ENCODE data around the gene RAET1E. TPM values are rescaled to one million over a fixed set of nuclear protein-coding genes. Genes with fewer than 3 reads are reported as not detected.
"Not testable (repeated sequence)": the region's sequence is repeated elsewhere in the genome, so short reads cannot be mapped to it uniquely, and the experiment has no call there.

The RAET1E gene
- total RNA-seq, 1 donor from 2014 or later = not detected

GRCh38 chr6:149852881-149853280, 45.0 kb downstream of the RAET1E start:
- Mint-ChIP-seq H3K9me3 (ENCODE audit: low read depth) (no peaks in the 10 kb centered on the region), H3K36me3 (ENCODE audit: insufficient read depth) (peaks cover 17% of the 10 kb centered on the region), H3K4me3 (ENCODE audit: low read depth) (no peak overlapping the region), H3K27me3 (no peaks in the 10 kb centered on the region), H3K27ac (peak overlapping the region; percentile 15), H3K4me1 (ENCODE audit: low read depth) (peaks cover 30% of the 10 kb centered on the region)
- TF ChIP-seq, protein P1, sequence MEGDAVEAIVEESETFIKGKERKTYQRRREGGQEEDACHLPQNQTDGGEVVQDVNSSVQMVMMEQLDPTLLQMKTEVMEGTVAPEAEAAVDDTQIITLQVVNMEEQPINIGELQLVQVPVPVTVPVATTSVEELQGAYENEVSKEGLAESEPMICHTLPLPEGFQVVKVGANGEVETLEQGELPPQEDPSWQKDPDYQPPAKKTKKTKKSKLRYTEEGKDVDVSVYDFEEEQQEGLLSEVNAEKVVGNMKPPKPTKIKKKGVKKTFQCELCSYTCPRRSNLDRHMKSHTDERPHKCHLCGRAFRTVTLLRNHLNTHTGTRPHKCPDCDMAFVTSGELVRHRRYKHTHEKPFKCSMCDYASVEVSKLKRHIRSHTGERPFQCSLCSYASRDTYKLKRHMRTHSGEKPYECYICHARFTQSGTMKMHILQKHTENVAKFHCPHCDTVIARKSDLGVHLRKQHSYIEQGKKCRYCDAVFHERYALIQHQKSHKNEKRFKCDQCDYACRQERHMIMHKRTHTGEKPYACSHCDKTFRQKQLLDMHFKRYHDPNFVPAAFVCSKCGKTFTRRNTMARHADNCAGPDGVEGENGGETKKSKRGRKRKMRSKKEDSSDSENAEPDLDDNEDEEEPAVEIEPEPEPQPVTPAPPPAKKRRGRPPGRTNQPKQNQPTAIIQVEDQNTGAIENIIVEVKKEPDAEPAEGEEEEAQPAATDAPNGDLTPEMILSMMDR (IDR thresholded peaks at IDR 0.05; ENCODE audit: unreplicated experiment) = no peak
- no peak for DNase-seq (ENCODE audit: low spot score, unreplicated experiment)

DNA sequence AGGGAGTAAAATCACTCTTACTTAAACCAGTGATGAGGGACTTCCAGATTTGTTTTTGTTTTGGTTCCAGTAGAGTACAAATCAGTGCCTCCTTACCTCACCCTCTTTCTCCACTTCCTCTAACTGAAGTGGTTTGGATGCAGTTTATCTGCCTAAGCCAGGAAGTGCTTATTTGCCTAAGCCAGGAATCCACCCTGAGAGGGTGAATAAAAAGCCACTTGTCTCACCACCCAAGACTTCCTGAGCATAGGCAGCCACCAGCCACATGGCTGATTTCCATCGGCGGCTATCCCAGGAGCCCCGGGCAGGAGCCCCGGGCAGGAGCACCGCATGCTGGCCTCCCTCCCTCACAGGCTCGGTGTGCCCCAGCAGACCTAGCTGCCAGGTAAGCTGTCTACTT, 45.7 kb downstream of the RAET1E start:
- H3K4me3 Mint-ChIP-seq (ENCODE audit: low read depth) = no peak overlapping the region
- TF ChIP-seq, protein P1 (IDR thresholded peaks at IDR 0.05; ENCODE audit: unreplicated experiment) = no peak
- peaks cover 27% of the 10 kb centered on the region for H3K4me1 Mint-ChIP-seq (ENCODE audit: low read depth)
- H3K36me3 Mint-ChIP-seq (ENCODE audit: insufficient read depth) = peaks cover 17% of the 10 kb centered on the region
- DNase-seq (ENCODE audit: low spot score, unreplicated experiment) = no peak
- no peaks in the 10 kb centered on the region for H3K9me3 Mint-ChIP-seq (ENCODE audit: low read depth)
- H3K27ac Mint-ChIP-seq = no peak overlapping the region
- H3K27me3 Mint-ChIP-seq = no peaks in the 10 kb centered on the region

DNA sequence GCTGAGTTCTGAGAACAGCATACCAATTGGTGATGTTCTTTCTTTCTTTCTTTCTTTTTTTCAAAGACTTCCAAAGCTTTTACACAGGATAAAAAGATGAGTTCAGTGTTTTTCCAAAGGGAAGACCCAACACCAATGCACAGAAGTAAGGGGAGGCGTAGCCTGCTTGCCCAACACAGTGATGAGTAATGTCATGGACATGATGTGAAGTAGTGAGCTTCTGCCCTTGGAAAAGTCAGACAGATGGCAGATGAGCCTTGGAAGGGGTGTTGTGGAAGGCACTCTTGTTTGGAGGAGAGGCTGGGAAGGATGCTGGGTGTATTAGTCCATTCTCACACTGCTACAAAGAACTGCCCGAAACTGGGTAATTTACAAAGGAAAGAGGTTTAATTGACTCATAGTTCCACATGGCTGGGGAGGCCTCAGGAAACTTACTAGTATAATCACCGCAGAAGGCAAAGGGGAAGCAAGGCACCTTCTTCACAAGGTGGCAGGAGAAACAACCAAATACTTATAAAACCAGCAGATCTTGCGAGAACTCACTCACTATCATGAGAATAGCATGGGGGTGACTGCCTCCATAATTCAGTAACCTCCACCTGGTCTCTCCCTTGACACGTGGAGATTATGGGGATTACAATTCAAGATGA, 46.3 kb downstream of the RAET1E start:
- TF ChIP-seq, protein P1 (IDR thresholded peaks at IDR 0.05; ENCODE audit: unreplicated experiment) = no peak
- Mint-ChIP-seq H3K27me3 (no peaks in the 10 kb centered on the region), H3K4me1 (ENCODE audit: low read depth) (peaks cover 24% of the 10 kb centered on the region), H3K4me3 (ENCODE audit: low read depth) (no peak overlapping the region), H3K27ac (no peak overlapping the region), H3K36me3 (ENCODE audit: insufficient read depth) (peaks cover 17% of the 10 kb centered on the region), H3K9me3 (ENCODE audit: low read depth) (no peaks in the 10 kb centered on the region)
- no peak for DNase-seq (ENCODE audit: low spot score, unreplicated experiment)

GRCh38 chr6:149848343-149848742, 49.6 kb downstream of the RAET1E start:
- not testable (repeated sequence) for H3K27me3 Mint-ChIP-seq; H3K27ac Mint-ChIP-seq; H3K9me3 Mint-ChIP-seq (ENCODE audit: low read depth); DNase-seq (ENCODE audit: low spot score, unreplicated experiment); H3K4me1 Mint-ChIP-seq (ENCODE audit: low read depth); H3K4me3 Mint-ChIP-seq (ENCODE audit: low read depth)
- H3K36me3 Mint-ChIP-seq (ENCODE audit: insufficient read depth) = peaks cover 23% of the 10 kb centered on the region

Other genes starting within 250 kb of the RAET1E start
- gene KATNA1, start 249.4 kb downstream of the RAET1E start, total RNA-seq = 14.3 and 16.5 TPM in 2 replicates
- 40.5 and 41.8 TPM in 2 replicates for gene LATS1, start 180.0 kb downstream of the RAET1E start, total RNA-seq
- 58.0 and 60.8 TPM in 2 replicates for gene NUP43, start 151.6 kb downstream of the RAET1E start, total RNA-seq
- gene PCMT1, start 148.4 kb downstream of the RAET1E start, total RNA-seq = 63.1 and 63.5 TPM in 2 replicates
- 45.0 and 63.3 TPM in 2 replicates for gene LRP11, start 33.8 kb downstream of the RAET1E start, total RNA-seq
- not detected in 2 replicates for gene RAET1G, start 25.0 kb upstream of the RAET1E start, total RNA-seq
- gene ULBP2, start 43.9 kb upstream of the RAET1E start, total RNA-seq = not detected in 2 replicates
- 0.60 and 0.64 TPM in 2 replicates for gene ULBP1, start 65.8 kb upstream of the RAET1E start, total RNA-seq
- gene RAET1L, start 127.4 kb upstream of the RAET1E start, total RNA-seq = not detected in 2 replicates
- gene ULBP3, start 171.0 kb upstream of the RAET1E start, total RNA-seq = 16.2 TPM in 2 replicates
- 0.98 and 1.2 TPM in 2 replicates for gene PPP1R14C, start 244.9 kb upstream of the RAET1E start, total RNA-seq

Measured in progenitor cell of endocrine pancreas (in vitro differentiated cells).